ENCODE results near the gene COL4A6. TPM values are rescaled to one million over a fixed set of nuclear protein-coding genes. Genes with fewer than 3 reads are reported as not detected.

Gene COL4A6
- total RNA-seq, 1 experiment from 2014 or later: 2.4 TPM

DNA sequence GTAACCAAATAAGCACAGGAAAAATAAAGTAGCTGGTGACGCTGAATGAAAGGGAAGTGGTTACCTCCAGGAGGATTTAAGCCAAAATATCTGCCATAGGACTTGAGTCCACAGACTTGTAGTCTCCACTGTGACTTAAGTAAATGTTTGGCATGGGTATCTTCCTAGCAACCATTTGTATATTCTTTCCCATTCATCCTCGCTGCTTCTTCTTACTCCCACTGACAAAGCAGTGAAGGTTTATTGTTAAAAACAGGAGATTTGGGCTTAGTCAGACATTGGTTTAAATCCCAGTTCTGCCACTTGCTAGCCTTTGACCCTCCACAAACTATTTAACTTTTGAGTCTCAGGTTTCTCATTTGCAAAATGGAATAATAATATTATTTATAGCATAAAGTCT lies 22.3 kb downstream of the COL4A6 start:
- no peak overlapping the region for H2AFZ ChIP-seq (ENCODE audit: low read depth, low read length, poor library complexity, severe bottlenecking)
- POLR2A ChIA-PET: no interaction called here
- DNase-seq (ENCODE audit: low read depth, low spot score) (no peak), ATAC-seq (no peak)
- RAD21 ChIA-PET (ENCODE audit: low non-redundant PET in 1 of 2, low total read pairs in 2 of 2, uncharacterized antibody in 2 of 2, unreplicated experiment in 2 of 2): no interaction called here
- H3K79me2 ChIP-seq (ENCODE audit: insufficient read depth, low read length): no peaks in the 10 kb centered on the region
- no peak overlapping the region for H3K27ac ChIP-seq (ENCODE audit: low read depth, low read length)
- intact Hi-C loops (cut with micrococcal nuclease): no loop called here
- H3K9me3 ChIP-seq (ENCODE audit: control insufficient read depth in 1 of 2, insufficient read depth in 1 of 2, low read depth in 1 of 2, low read length in 2 of 2): no peaks in the 10 kb centered on the region
- peaks cover 0 to 5% of the 10 kb centered on the region in 2 experiments; a peak in 1 of 4 replicates for H3K4me1 ChIP-seq (ENCODE audit: control insufficient read depth in 1 of 2, insufficient read depth in 2 of 2, low read length in 2 of 2)
- no peak overlapping the region for H3K4me2 ChIP-seq (ENCODE audit: low read length)
- H3K4me3 ChIP-seq (replicated peaks in 1 of 2; ENCODE audit: low read depth in 1 of 2, low read length in 2 of 2): no peak overlapping the region
- H3K9me2 ChIP-seq (ENCODE audit: insufficient read depth): no peaks in the 10 kb centered on the region
- no peaks in the 10 kb centered on the region for H3K36me3 ChIP-seq (ENCODE audit: control insufficient read depth in 1 of 2, insufficient read depth in 2 of 2, low read length in 2 of 2)
- no peaks in the 10 kb centered on the region for H4K20me1 ChIP-seq (ENCODE audit: insufficient read depth)
- BruUV-seq (replicated peaks): no TSS peak
- no peak overlapping the region for H3K9ac ChIP-seq (ENCODE audit: low read length)
- TF ChIP-seq POLR2A (IDR thresholded peaks at IDR 0.05; ENCODE audit: borderline replicate concordance, extremely low read depth, insufficient read depth, insufficient read length) (no peak), RAD21 (IDR thresholded peaks at IDR 0.05; ENCODE audit: low read depth) (no peak), SIN3A (IDR thresholded peaks at IDR 0.05; ENCODE audit: low read depth) (no peak), EZH2phosphoT487 (IDR thresholded peaks at IDR 0.05; ENCODE audit: borderline replicate concordance) (no peak), CBX3 (IDR thresholded peaks at IDR 0.05; ENCODE audit: low read depth) (no peak), CEBPB (IDR thresholded peaks at IDR 0.05; ENCODE audit: low read depth) (no peak), ELF1 (IDR thresholded peaks at IDR 0.05; ENCODE audit: borderline replicate concordance, low read depth) (no peak), SRF (IDR thresholded peaks at IDR 0.05; ENCODE audit: low read depth) (no peak), JUND (IDR thresholded peaks at IDR 0.05) (no peak)
- TF ChIP-seq, protein P1, sequence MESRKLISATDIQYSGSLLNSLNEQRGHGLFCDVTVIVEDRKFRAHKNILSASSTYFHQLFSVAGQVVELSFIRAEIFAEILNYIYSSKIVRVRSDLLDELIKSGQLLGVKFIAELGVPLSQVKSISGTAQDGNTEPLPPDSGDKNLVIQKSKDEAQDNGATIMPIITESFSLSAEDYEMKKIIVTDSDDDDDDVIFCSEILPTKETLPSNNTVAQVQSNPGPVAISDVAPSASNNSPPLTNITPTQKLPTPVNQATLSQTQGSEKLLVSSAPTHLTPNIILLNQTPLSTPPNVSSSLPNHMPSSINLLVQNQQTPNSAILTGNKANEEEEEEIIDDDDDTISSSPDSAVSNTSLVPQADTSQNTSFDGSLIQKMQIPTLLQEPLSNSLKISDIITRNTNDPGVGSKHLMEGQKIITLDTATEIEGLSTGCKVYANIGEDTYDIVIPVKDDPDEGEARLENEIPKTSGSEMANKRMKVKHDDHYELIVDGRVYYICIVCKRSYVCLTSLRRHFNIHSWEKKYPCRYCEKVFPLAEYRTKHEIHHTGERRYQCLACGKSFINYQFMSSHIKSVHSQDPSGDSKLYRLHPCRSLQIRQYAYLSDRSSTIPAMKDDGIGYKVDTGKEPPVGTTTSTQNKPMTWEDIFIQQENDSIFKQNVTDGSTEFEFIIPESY (IDR thresholded peaks at IDR 0.05; ENCODE audit: extremely low read depth, insufficient replicate concordance, low read length): no peak
- TF ChIP-seq, protein P2, sequence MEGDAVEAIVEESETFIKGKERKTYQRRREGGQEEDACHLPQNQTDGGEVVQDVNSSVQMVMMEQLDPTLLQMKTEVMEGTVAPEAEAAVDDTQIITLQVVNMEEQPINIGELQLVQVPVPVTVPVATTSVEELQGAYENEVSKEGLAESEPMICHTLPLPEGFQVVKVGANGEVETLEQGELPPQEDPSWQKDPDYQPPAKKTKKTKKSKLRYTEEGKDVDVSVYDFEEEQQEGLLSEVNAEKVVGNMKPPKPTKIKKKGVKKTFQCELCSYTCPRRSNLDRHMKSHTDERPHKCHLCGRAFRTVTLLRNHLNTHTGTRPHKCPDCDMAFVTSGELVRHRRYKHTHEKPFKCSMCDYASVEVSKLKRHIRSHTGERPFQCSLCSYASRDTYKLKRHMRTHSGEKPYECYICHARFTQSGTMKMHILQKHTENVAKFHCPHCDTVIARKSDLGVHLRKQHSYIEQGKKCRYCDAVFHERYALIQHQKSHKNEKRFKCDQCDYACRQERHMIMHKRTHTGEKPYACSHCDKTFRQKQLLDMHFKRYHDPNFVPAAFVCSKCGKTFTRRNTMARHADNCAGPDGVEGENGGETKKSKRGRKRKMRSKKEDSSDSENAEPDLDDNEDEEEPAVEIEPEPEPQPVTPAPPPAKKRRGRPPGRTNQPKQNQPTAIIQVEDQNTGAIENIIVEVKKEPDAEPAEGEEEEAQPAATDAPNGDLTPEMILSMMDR (IDR thresholded peaks at IDR 0.05 in 2 of 3, conservative IDR thresholded peaks at IDR 0.05 in 1 of 3; ENCODE audit: borderline replicate concordance in 1 of 3, insufficient read depth in 1 of 3, low read depth in 2 of 3, low read length in 2 of 3): no peak
- TF ChIP-seq, protein P3, sequence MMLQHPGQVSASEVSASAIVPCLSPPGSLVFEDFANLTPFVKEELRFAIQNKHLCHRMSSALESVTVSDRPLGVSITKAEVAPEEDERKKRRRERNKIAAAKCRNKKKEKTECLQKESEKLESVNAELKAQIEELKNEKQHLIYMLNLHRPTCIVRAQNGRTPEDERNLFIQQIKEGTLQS (IDR thresholded peaks at IDR 0.05): no peak
- CTCF ChIA-PET: no interaction called here
- H3K27me3 ChIP-seq (ENCODE audit: insufficient read depth, low read length): no peaks in the 10 kb centered on the region
